Testis (tissue), 2 donors: ENCODE data around the gene C1QTNF8.

ENCODE experiments used
- CTCF ChIP-seq, 3 experiments: fragments of 450-650 bp in 2 of 3; fragments of 200-600 bp in 1 of 3; sonication (generic) in 1 of 3; IDR thresholded peaks; one replicate each; pipeline ENCODE4 v1.5.1; 2016 to 2019; ENCODE audit warnings: antibody characterized with exemption in 3 of 3, mild to moderate bottlenecking in 2 of 3, moderate library complexity in 1 of 3
- POLR2A ChIP-seq: fragments of 450-650 bp; IDR thresholded peaks from one replicate; pipeline ENCODE4 v1.6.1; 2017; ENCODE audit warnings: antibody characterized with exemption, mild to moderate bottlenecking, moderate library complexity

- TF ChIP-seq CTCF (IDR thresholded peaks at IDR 0.05) (no peak), POLR2A (no peak)
Observed at GRCh38 chr16:1060416-1061340, 35.4 kb downstream of the C1QTNF8 start.
